Panc1 (cell line): ENCODE measurements around the gene FAM13A. TPM values are rescaled to one million over a fixed set of nuclear protein-coding genes. Genes with fewer than 3 reads are reported as not detected.

Experiments used
- ATAC-seq: fragments of 200-7000 bp; cut with Tn5 transposase; 2 replicates; pipeline ENCODE4 v1.9.1; 2020; ENCODE audit warnings: mild to moderate bottlenecking, moderate library complexity
- BruUV-seq: library from RNA; stranded (reverse); fragments of 400-500 nt; replicated peaks from 2 replicates; lab custom pipeline; 2021; lab: Mats Ljungman, UMichigan
- CTCF ChIA-PET: fragments of 300-600 bp; sonication (Branson Sonifier 250); formaldehyde crosslinking; loops from one replicate; lab custom pipeline; 2022; ENCODE audit warnings: antibody characterized with exemption; lab: Charles Lee
- POLR2A ChIA-PET: fragments of 300-600 bp; sonication (Branson Sonifier 250); formaldehyde crosslinking; loops from one replicate; lab custom pipeline; 2022; ENCODE audit warnings: antibody characterized with exemption; lab: Charles Lee
- DNase-seq: peaks from one replicate; pipeline ENCODE4 v3.0.0-alpha.2; 2010; ENCODE audit warnings: low read depth, low spot score
- H3K27ac ChIP-seq: 2 replicates; pipeline ENCODE4 v1.5.1; 2011; ENCODE audit warnings: mild to moderate bottlenecking, low read length, inconsistent platforms
- H3K27me3 ChIP-seq: fragments of 200-500 bp; sonication (Bioruptor generic); 2 replicates; pipeline ENCODE4 v1.6.0; 2014; ENCODE audit warnings: low read length, inconsistent platforms; ENCODE audit not compliant: control insufficient read depth, insufficient read depth
- H3K36me3 ChIP-seq: fragments of 200-500 bp; sonication (Bioruptor generic); 2 replicates; pipeline ENCODE4 v1.5.1; 2014; ENCODE audit warnings: inconsistent platforms, mild to moderate bottlenecking, low read length, moderate library complexity; ENCODE audit not compliant: control insufficient read depth, insufficient read depth
- H3K4me1 ChIP-seq: 2 replicates; pipeline ENCODE4 v1.5.1; 2011; ENCODE audit warnings: inconsistent platforms, mild to moderate bottlenecking, low read length, moderate library complexity; ENCODE audit not compliant: control insufficient read depth, insufficient read depth
- H3K4me3 ChIP-seq, 2 experiments: 2 replicates each; pipeline ENCODE4 v1.5.1; 2011 to 2012; ENCODE audit warnings: low read depth in 2 of 2, low read length in 2 of 2, mild to moderate bottlenecking in 2 of 2, inconsistent platforms in 1 of 2, moderate library complexity in 1 of 2
- H3K9me3 ChIP-seq: fragments of 200-500 bp; sonication (Bioruptor generic); 2 replicates; pipeline ENCODE4 v1.5.1; 2014; ENCODE audit warnings: low read depth, mild to moderate bottlenecking, inconsistent platforms, low read length, moderate library complexity; ENCODE audit not compliant: control insufficient read depth, insufficient read depth
- POLR2AphosphoS5 ChIP-seq: IDR thresholded peaks from 2 replicates; pipeline ENCODE4 v1.6.1; 2012; ENCODE audit warnings: mild to moderate bottlenecking, low read depth, low read length, moderate library complexity
- SIN3A ChIP-seq: IDR thresholded peaks from 2 replicates; pipeline ENCODE4 v1.6.1; 2012; ENCODE audit warnings: low read depth, mild to moderate bottlenecking, low read length, moderate library complexity, borderline replicate concordance; ENCODE audit not compliant: insufficient read depth
- TCF7L2 ChIP-seq: IDR thresholded peaks from 2 replicates; pipeline ENCODE4 v1.6.1; 2011; ENCODE audit warnings: mild to moderate bottlenecking, low read depth, low read length, inconsistent platforms
- in situ Hi-C: cut with HindIII; loops from 2 replicates; pipeline ENCODE4 v1.10.0; 2016; ENCODE audit warnings: low sequenced_read_pairs, low pct_unique_long_range_greater_than_20kb
- intact Hi-C: fragments of 100-400 bp; cut with micrococcal nuclease; formaldehyde crosslinking; loops from one replicate; pipeline ENCODE4 v1.10.0; 2022; ENCODE audit not compliant: unreplicated experiment
- total RNA-seq: library from RNA; stranded (reverse); gene quantifications from one replicate; pipeline ENCODE4 v1.2.1, GENCODE V29; 2021; ENCODE audit not compliant: unreplicated experiment
- TF ChIP-seq, protein P1 (sequence below), 2 experiments: IDR thresholded peaks; 2 replicates each; pipeline ENCODE4 v1.6.1; 2011 to 2012; ENCODE audit warnings: low read depth in 2 of 2, control low read depth in 1 of 2, low read length in 1 of 2, mild to moderate bottlenecking in 1 of 2, moderate library complexity in 1 of 2; ENCODE audit not compliant: insufficient read depth in 1 of 2
- TF ChIP-seq, protein P2 (sequence below): fragments of 450-650 bp; IDR thresholded peaks from 2 replicates; pipeline ENCODE4 v1.5.1; 2017; ENCODE audit warnings: mild to moderate bottlenecking

FAM13A gene
- total RNA-seq, 1 experiment from 2014 or later, result 5.8 TPM

DNA sequence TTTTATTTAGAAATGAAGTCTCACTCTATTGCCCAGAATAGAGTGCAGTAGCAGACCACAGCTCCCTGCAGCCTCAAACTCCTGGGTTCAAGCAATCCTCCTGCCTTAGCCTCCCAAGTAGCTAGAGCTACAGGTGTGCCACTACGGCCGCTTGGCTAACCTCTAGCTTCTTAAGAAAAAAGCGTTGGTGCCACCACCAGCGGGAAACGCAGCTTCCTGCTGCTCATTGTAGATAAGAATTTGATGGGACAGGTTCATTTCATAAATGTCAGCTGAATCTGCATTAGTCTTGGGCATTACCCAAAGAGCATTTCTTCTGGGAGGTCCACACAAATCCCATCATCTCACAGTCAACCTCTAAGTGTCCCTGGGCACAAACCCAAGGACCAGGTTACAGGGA is 326.2 kb downstream of the FAM13A start:
- CTCF ChIA-PET, result no interaction called here
- BruUV-seq, result no TSS peak
- no peak for TF ChIP-seq SIN3A
- TF ChIP-seq POLR2AphosphoS5, result no peak
- TF ChIP-seq TCF7L2, result no peak
- TF ChIP-seq, protein P1, sequence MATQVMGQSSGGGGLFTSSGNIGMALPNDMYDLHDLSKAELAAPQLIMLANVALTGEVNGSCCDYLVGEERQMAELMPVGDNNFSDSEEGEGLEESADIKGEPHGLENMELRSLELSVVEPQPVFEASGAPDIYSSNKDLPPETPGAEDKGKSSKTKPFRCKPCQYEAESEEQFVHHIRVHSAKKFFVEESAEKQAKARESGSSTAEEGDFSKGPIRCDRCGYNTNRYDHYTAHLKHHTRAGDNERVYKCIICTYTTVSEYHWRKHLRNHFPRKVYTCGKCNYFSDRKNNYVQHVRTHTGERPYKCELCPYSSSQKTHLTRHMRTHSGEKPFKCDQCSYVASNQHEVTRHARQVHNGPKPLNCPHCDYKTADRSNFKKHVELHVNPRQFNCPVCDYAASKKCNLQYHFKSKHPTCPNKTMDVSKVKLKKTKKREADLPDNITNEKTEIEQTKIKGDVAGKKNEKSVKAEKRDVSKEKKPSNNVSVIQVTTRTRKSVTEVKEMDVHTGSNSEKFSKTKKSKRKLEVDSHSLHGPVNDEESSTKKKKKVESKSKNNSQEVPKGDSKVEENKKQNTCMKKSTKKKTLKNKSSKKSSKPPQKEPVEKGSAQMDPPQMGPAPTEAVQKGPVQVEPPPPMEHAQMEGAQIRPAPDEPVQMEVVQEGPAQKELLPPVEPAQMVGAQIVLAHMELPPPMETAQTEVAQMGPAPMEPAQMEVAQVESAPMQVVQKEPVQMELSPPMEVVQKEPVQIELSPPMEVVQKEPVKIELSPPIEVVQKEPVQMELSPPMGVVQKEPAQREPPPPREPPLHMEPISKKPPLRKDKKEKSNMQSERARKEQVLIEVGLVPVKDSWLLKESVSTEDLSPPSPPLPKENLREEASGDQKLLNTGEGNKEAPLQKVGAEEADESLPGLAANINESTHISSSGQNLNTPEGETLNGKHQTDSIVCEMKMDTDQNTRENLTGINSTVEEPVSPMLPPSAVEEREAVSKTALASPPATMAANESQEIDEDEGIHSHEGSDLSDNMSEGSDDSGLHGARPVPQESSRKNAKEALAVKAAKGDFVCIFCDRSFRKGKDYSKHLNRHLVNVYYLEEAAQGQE (IDR thresholded peaks at IDR 0.05; ENCODE audit: insufficient read depth in 1 of 2, low read depth in 2 of 2, low read length in 1 of 2), result no peak
- TF ChIP-seq, protein P2, sequence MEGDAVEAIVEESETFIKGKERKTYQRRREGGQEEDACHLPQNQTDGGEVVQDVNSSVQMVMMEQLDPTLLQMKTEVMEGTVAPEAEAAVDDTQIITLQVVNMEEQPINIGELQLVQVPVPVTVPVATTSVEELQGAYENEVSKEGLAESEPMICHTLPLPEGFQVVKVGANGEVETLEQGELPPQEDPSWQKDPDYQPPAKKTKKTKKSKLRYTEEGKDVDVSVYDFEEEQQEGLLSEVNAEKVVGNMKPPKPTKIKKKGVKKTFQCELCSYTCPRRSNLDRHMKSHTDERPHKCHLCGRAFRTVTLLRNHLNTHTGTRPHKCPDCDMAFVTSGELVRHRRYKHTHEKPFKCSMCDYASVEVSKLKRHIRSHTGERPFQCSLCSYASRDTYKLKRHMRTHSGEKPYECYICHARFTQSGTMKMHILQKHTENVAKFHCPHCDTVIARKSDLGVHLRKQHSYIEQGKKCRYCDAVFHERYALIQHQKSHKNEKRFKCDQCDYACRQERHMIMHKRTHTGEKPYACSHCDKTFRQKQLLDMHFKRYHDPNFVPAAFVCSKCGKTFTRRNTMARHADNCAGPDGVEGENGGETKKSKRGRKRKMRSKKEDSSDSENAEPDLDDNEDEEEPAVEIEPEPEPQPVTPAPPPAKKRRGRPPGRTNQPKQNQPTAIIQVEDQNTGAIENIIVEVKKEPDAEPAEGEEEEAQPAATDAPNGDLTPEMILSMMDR, result no peak
- POLR2A ChIA-PET, result no interaction called here
- no peak for DNase-seq
- ATAC-seq, result no peak
- in situ Hi-C loops, result no loop called here
- Histone ChIP-seq H3K27me3 (no peaks in the 10 kb centered on the region), H3K36me3 (no peaks in the 10 kb centered on the region), H3K9me3 (no peaks in the 10 kb centered on the region), H3K4me1 (no peaks in the 10 kb centered on the region), H3K4me3 (no peak overlapping the region), H3K27ac (no peak overlapping the region)
- intact Hi-C loops, result no loop called here

DNA sequence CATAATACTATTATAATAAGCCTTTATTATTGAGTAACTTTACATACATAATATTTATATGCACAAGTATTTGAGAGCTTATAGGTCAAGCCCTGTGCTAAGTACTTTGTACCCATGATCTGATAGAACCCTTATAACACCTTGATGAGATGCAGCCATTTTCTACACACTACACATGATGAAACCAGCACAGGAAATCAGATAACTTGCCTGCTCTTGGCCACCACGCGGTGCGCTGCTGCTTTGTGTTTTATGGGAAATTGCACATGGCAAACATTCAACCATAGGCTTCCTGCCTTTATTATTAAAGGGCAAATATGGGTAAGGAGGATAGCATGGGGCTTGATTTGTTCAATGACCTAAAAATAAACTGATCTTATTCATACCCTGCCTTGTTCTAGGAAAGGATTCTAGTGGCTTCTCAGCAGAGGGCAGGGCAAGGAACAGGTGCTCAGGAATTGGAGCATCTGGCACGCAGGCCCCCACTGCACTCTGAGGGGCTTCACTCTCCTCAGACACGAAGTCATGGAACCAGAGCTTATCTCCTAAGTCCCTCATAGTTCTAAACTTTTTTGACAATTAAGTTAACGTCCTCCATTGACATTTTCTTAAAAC is 327.7 kb downstream of the FAM13A start:
- Histone ChIP-seq H3K27ac (no peak overlapping the region), H3K36me3 (no peaks in the 10 kb centered on the region), H3K9me3 (no peaks in the 10 kb centered on the region), H3K27me3 (no peaks in the 10 kb centered on the region), H3K4me3 (no peak overlapping the region), H3K4me1 (no peaks in the 10 kb centered on the region)
- no peak for DNase-seq
- ATAC-seq, result no peak
- no TSS peak for BruUV-seq
- intact Hi-C loops, result no loop called here
- CTCF ChIA-PET, result no interaction called here
- POLR2A ChIA-PET, result no interaction called here
- in situ Hi-C loops, result no loop called here
- no peak for TF ChIP-seq POLR2AphosphoS5
- TF ChIP-seq, protein P2, result no peak
- TF ChIP-seq SIN3A, result no peak
- TF ChIP-seq, protein P1 (IDR thresholded peaks at IDR 0.05; ENCODE audit: insufficient read depth in 1 of 2, low read depth in 2 of 2, low read length in 1 of 2), result no peak
- no peak for TF ChIP-seq TCF7L2
